Measurements from ENCODE around the gene PDHX.
"Not testable (repeated sequence)": the region's sequence is repeated elsewhere in the genome, so short reads cannot be mapped to it uniquely, and the experiment has no call there.

Gene PDHX

GRCh38 chr11:35017528-35018342 is 101.3 kb downstream of the PDHX start:
- DNase-seq (ENCODE audit: low read depth): no peak

GRCh38 chr11:35021589-35021988 is 105.2 kb downstream of the PDHX start:
- H3K4me3 ChIP-seq (ENCODE audit: control insufficient read depth, low read depth, low read length): no peak overlapping the region
- no peak for DNase-seq (ENCODE audit: low read depth)
- no peak for TF ChIP-seq CTCF (IDR thresholded peaks at IDR 0.05; ENCODE audit: control insufficient read depth, insufficient read depth, low read depth, low read length, missing control alignments)

More at GRCh38 chr11:35017528-35018342, 101.3 kb downstream of the PDHX start:
- no peak for TF ChIP-seq CTCF (IDR thresholded peaks at IDR 0.05; ENCODE audit: control insufficient read depth, insufficient read depth, low read depth, low read length, missing control alignments)
- no peak overlapping the region for H3K4me3 ChIP-seq (ENCODE audit: control insufficient read depth, low read depth, low read length)

- not testable (repeated sequence) for DNase-seq (ENCODE audit: low read depth); H3K4me3 ChIP-seq (ENCODE audit: control insufficient read depth, low read depth, low read length)
Observed at GRCh38 chr11:35023940-35024339, 107.5 kb downstream of the PDHX start.

- H3K4me3 ChIP-seq (ENCODE audit: control insufficient read depth, low read depth, low read length); DNase-seq (ENCODE audit: low read depth): not testable (repeated sequence)
Observed at GRCh38 chr11:35028007-35028406, 111.6 kb downstream of the PDHX start.

GRCh38 chr11:35029979-35030682 is 113.7 kb downstream of the PDHX start:
- TF ChIP-seq CTCF (IDR thresholded peaks at IDR 0.05; ENCODE audit: control insufficient read depth, insufficient read depth, low read depth, low read length, missing control alignments): no peak
- peak; percentile 42 for DNase-seq (ENCODE audit: low read depth)
- no peak overlapping the region for H3K4me3 ChIP-seq (ENCODE audit: control insufficient read depth, low read depth, low read length)

- no peak overlapping the region for H3K4me3 ChIP-seq (ENCODE audit: control insufficient read depth, low read depth, low read length)
- peak; percentile 86 for DNase-seq (ENCODE audit: low read depth)
- TF ChIP-seq CTCF (IDR thresholded peaks at IDR 0.05; ENCODE audit: control insufficient read depth, insufficient read depth, low read depth, low read length, missing control alignments): no peak
Observed at GRCh38 chr11:35030716-35031213, 114.3 kb downstream of the PDHX start.

- no peak for TF ChIP-seq CTCF (IDR thresholded peaks at IDR 0.05; ENCODE audit: control insufficient read depth, insufficient read depth, low read depth, low read length, missing control alignments)
- no peak overlapping the region for H3K4me3 ChIP-seq (ENCODE audit: control insufficient read depth, low read depth, low read length)
- no peak for DNase-seq (ENCODE audit: low read depth)
Observed at GRCh38 chr11:35031346-35031745, 114.9 kb downstream of the PDHX start.

Data from AG09309 (cell line).